ENCODE data around the gene ZNF432.

The ZNF432 gene

GRCh38 chr19:52007806-52008557 is 40.7 kb downstream of the ZNF432 start, which contains the start of gene ZNF615:
Gene ZNF615, minus strand, starts transcription at chr19:52008211. Its CDS starts 4,500 bp downstream, at chr19:52003711.
- peak; percentile 77 for DNase-seq (ENCODE audit: low read depth)

- no peak for DNase-seq (ENCODE audit: low read depth)
Measured at GRCh38 chr19:52007451-52007805, 41.2 kb downstream of the ZNF432 start.

- DNase-seq (ENCODE audit: low read depth) = no peak
Measured at GRCh38 chr19:51994048-51994644, 54.5 kb downstream of the ZNF432 start.

- no peak for DNase-seq (ENCODE audit: low read depth)
Measured at GRCh38 chr19:51993422-51993821, 55.2 kb downstream of the ZNF432 start.

- DNase-seq (ENCODE audit: low read depth) = peak; percentile 94
Measured at GRCh38 chr19:51986309-51987291, 62.0 kb downstream of the ZNF432 start, which contains the start of gene ZNF350. Gene ZNF350, minus strand, starts transcription at chr19:51986840. Its CDS starts 12,480 bp downstream, at chr19:51974360.

- no peak for DNase-seq (ENCODE audit: low read depth)
Measured at GRCh38 chr19:51983361-51983760, 65.3 kb downstream of the ZNF432 start.
